GM23338 (cell line): ENCODE results near the gene CFAP299. TPM values are rescaled to one million over a fixed set of nuclear protein-coding genes. Genes with fewer than 3 reads are reported as not detected.
A peak's percentile ranks its signal among the peaks of the same experiment; 100 is the strongest.

Source experiments
- ATAC-seq: fragments of 200-7000 bp; cut with Tn5 transposase; 3 replicates; pipeline ENCODE4 v1.9.1; 2020
- DNase-seq: peaks from one replicate; pipeline ENCODE4 v3.0.0-alpha.2; 2015; ENCODE audit warnings: low spot score
- H2AFZ ChIP-seq: fragments of 200-600 bp; sonication (generic); 2 replicates; pipeline ENCODE4 v1.8.0; 2016; ENCODE audit warnings: antibody characterized with exemption, mild to moderate bottlenecking, moderate library complexity
- H3F3A ChIP-seq: fragments of 200-600 bp; sonication (generic); replicated peaks from 2 replicates; pipeline ENCODE4 v1.8.0; 2017; ENCODE audit warnings: antibody characterized with exemption, mixed run types, low read depth
- H3K27ac ChIP-seq: fragments of 200-600 bp; sonication (generic); 2 replicates; pipeline ENCODE4 v1.6.1; 2016; ENCODE audit warnings: low read depth
- H3K27me3 ChIP-seq: fragments of 200-600 bp; sonication (generic); 2 replicates; pipeline ENCODE4 v1.8.0; 2016; ENCODE audit warnings: mild to moderate bottlenecking, mixed run types, moderate library complexity; ENCODE audit not compliant: insufficient read depth
- H3K36me3 ChIP-seq: fragments of 200-600 bp; sonication (generic); 2 replicates; pipeline ENCODE4 v1.8.0; 2016; ENCODE audit warnings: mild to moderate bottlenecking; ENCODE audit not compliant: insufficient read depth
- H3K4me1 ChIP-seq: fragments of 200-600 bp; sonication (generic); 2 replicates; pipeline ENCODE4 v1.8.0; 2016; ENCODE audit warnings: mild to moderate bottlenecking, moderate library complexity; ENCODE audit not compliant: insufficient read depth
- H3K4me2 ChIP-seq: fragments of 200-600 bp; sonication (generic); 2 replicates; pipeline ENCODE4 v1.7.1; 2017; ENCODE audit warnings: mixed run types
- H3K4me3 ChIP-seq: fragments of 200-600 bp; sonication (generic); 2 replicates; pipeline ENCODE4 v1.6.1; 2016; ENCODE audit warnings: mixed run types
- H3K79me2 ChIP-seq: fragments of 200-600 bp; sonication (generic); replicated peaks from 2 replicates; pipeline ENCODE4 v1.8.0; 2017; ENCODE audit warnings: mild to moderate bottlenecking; ENCODE audit not compliant: insufficient read depth
- H3K9me2 ChIP-seq: fragments of 200-600 bp; sonication (generic); 2 replicates; pipeline ENCODE4 v1.8.0; 2017; ENCODE audit not compliant: insufficient read depth
- H4K20me1 ChIP-seq: fragments of 200-600 bp; sonication (generic); replicated peaks from 2 replicates; pipeline ENCODE4 v1.8.0; 2017; ENCODE audit warnings: mild to moderate bottlenecking; ENCODE audit not compliant: insufficient read depth
- H3K27ac Mint-ChIP-seq: 2 replicates; pipeline ENCODE4 v1.8.0; 2020; ENCODE audit warnings: inconsistent platforms, mild to moderate bottlenecking, moderate library complexity, mixed read lengths
- H3K27me3 Mint-ChIP-seq: 3 replicates; pipeline ENCODE4 v1.8.0; 2022; ENCODE audit warnings: low read depth, mild to moderate bottlenecking, moderate library complexity, mixed read lengths, inconsistent platforms; ENCODE audit not compliant: insufficient read depth, poor library complexity
- H3K36me3 Mint-ChIP-seq: 3 replicates; pipeline ENCODE4 v1.8.0; 2021; ENCODE audit warnings: low read depth, mild to moderate bottlenecking, inconsistent platforms, moderate library complexity, mixed read lengths
- H3K4me1 Mint-ChIP-seq: 3 replicates; pipeline ENCODE4 v1.8.0; 2020; ENCODE audit warnings: mild to moderate bottlenecking, inconsistent platforms, mixed read lengths
- H3K4me3 Mint-ChIP-seq: 3 replicates; pipeline ENCODE4 v1.8.0; 2021; ENCODE audit warnings: moderate library complexity, mild to moderate bottlenecking, inconsistent platforms, mixed read lengths
- H3K9me3 Mint-ChIP-seq: 3 replicates; pipeline ENCODE4 v1.8.0; 2020; ENCODE audit warnings: moderate library complexity, mild to moderate bottlenecking, inconsistent platforms, mixed read lengths
- CREB1 ChIP-seq: fragments of 250-450 bp; sonication (Bioruptor Pico); IDR thresholded peaks from 2 replicates; pipeline ENCODE4 v1.5.0; 2020; ENCODE audit warnings: low read depth, mild to moderate bottlenecking, moderate library complexity
- EZH2 ChIP-seq: fragments of 200-600 bp; sonication (generic); IDR thresholded peaks from one replicate; pipeline ENCODE4 v1.8.0; 2017; ENCODE audit warnings: antibody characterized with exemption, mild to moderate bottlenecking, low read depth; ENCODE audit not compliant: unreplicated experiment
- EZH2phosphoT487 ChIP-seq: fragments of 200-600 bp; sonication (generic); IDR thresholded peaks from one replicate; pipeline ENCODE4 v1.8.1; 2018; ENCODE audit warnings: antibody characterized with exemption; ENCODE audit not compliant: unreplicated experiment
- JUNB ChIP-seq: IDR thresholded peaks from one replicate; pipeline ENCODE4 v1.6.1; 2016; ENCODE audit warnings: antibody characterized with exemption; ENCODE audit not compliant: unreplicated experiment
- NANOG ChIP-seq: IDR thresholded peaks from 2 replicates; pipeline ENCODE4 v1.6.1; 2016; ENCODE audit warnings: antibody characterized with exemption, borderline replicate concordance
- POLR2AphosphoS5 ChIP-seq: IDR thresholded peaks from 2 replicates; pipeline ENCODE4 v1.6.1; 2016; ENCODE audit warnings: antibody characterized with exemption, low read depth
- STAT1 ChIP-seq: IDR thresholded peaks from one replicate; pipeline ENCODE4 v1.6.1; 2016; ENCODE audit warnings: antibody characterized with exemption; ENCODE audit not compliant: unreplicated experiment
- ZNF114 ChIP-seq: fragments of 250-450 bp; sonication (Bioruptor Pico); IDR thresholded peaks from 2 replicates; pipeline ENCODE4 v1.5.0; 2020; ENCODE audit warnings: mild to moderate bottlenecking, moderate library complexity
- ZNF331 ChIP-seq: fragments of 250-450 bp; sonication (Bioruptor Pico); IDR thresholded peaks from 2 replicates; pipeline ENCODE4 v1.5.0; 2020; ENCODE audit warnings: low read depth, mild to moderate bottlenecking, moderate library complexity
- polyA plus RNA-seq: library from polyadenylated mRNA; unstranded; fragments of >200 nt; fragmentation: Nextera tagmentation; extraction: Ambion mirVana; gene quantifications from 2 replicates; pipeline ENCODE4 v1.2.1, GENCODE V29; 2016
- total RNA-seq: library from RNA; depleted of rRNA; stranded (reverse); fragments of >200 nt; shearing (Covaris generic); gene quantifications from 2 replicates; pipeline ENCODE4 v1.2.3, GENCODE V29; 2014
- TF ChIP-seq, protein P1 (sequence below): IDR thresholded peaks from 2 replicates; pipeline ENCODE4 v1.6.1; 2016; ENCODE audit warnings: antibody characterized with exemption
- TF ChIP-seq, protein P2 (sequence below): IDR thresholded peaks from one replicate; pipeline ENCODE4 v1.6.1; 2018; ENCODE audit warnings: antibody characterized with exemption; ENCODE audit not compliant: unreplicated experiment
- TF ChIP-seq, protein P3 (sequence below): fragments of 250-450 bp; sonication (Bioruptor Pico); IDR thresholded peaks from 2 replicates; pipeline ENCODE4 v1.5.0; 2020; ENCODE audit warnings: mild to moderate bottlenecking, moderate library complexity
- TF ChIP-seq, protein P4 (sequence below), 2 experiments: fragments of 200-600 bp in 1 of 2; sonication (generic) in 1 of 2; conservative IDR thresholded peaks; 2 replicates each; pipeline versions ENCODE4 v1.5.1 to v1.6.1; 2016 to 2017; ENCODE audit warnings: antibody characterized with exemption in 2 of 2, low read depth in 2 of 2, mild to moderate bottlenecking in 2 of 2, moderate library complexity in 1 of 2

Gene CFAP299
- total and polyA plus RNA-seq, 2 experiments from 2014 or later, result not detected

DNA sequence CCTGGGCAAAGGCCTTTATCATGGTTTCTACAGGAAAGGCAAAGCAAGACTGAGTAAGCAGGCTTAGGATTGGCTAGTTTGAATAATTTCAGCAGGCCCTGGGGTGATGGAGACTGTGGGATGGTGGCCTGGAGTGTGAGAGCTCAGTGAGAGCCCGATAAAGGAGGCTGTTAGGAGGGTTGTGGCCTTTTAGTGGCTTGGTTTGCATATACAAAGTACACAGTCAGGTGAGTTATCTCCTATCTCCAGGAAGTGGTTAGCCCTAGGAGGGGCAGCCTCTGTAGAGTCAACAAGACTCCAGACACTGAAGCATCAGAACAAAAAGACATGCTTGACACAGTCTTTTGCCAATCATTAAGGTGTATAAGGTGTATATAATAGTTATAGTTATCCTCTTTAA lies 157.2 kb downstream of the CFAP299 start:
- Mint-ChIP-seq H3K9me3 (peaks cover 34% of the 10 kb centered on the region), H3K36me3 (peaks cover 32% of the 10 kb centered on the region), H3K4me3 (no peak overlapping the region), H3K4me1 (peaks cover 9% of the 10 kb centered on the region), H3K27me3 (no peaks in the 10 kb centered on the region), H3K27ac (peak overlapping the region; percentile 36; the same call in 1 of the 2 replicates)
- ATAC-seq, result no peak
- Histone ChIP-seq H2AFZ (peak overlapping the region; percentile 35; the same call in 1 of the 2 replicates), H3K27ac (no peak overlapping the region), H3K9me2 (peaks cover 6% of the 10 kb centered on the region; the same call in 1 of the 2 replicates), H3K4me2 (no peak overlapping the region), H3K79me2 (no peaks in the 10 kb centered on the region), H3K36me3 (peaks cover 8% of the 10 kb centered on the region; the same call in 1 of the 2 replicates), H3K4me1 (no peaks in the 10 kb centered on the region), H3K27me3 (no peaks in the 10 kb centered on the region), H3K4me3 (no peak overlapping the region), H4K20me1 (no peaks in the 10 kb centered on the region), H3F3A (no peaks in the 10 kb centered on the region)
- no peak for DNase-seq
- TF ChIP-seq, protein P1, sequence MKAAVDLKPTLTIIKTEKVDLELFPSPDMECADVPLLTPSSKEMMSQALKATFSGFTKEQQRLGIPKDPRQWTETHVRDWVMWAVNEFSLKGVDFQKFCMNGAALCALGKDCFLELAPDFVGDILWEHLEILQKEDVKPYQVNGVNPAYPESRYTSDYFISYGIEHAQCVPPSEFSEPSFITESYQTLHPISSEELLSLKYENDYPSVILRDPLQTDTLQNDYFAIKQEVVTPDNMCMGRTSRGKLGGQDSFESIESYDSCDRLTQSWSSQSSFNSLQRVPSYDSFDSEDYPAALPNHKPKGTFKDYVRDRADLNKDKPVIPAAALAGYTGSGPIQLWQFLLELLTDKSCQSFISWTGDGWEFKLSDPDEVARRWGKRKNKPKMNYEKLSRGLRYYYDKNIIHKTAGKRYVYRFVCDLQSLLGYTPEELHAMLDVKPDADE, result no peak
- TF ChIP-seq STAT1 (no peak), ZNF114 (CRISPR knock-in tag) (no peak), CREB1 (no peak), ZNF331 (CRISPR knock-in tag) (no peak), EZH2 (no peak), JUNB (no peak), POLR2AphosphoS5 (no peak), NANOG (no peak), EZH2phosphoT487 (no peak)
- TF ChIP-seq, protein P2, sequence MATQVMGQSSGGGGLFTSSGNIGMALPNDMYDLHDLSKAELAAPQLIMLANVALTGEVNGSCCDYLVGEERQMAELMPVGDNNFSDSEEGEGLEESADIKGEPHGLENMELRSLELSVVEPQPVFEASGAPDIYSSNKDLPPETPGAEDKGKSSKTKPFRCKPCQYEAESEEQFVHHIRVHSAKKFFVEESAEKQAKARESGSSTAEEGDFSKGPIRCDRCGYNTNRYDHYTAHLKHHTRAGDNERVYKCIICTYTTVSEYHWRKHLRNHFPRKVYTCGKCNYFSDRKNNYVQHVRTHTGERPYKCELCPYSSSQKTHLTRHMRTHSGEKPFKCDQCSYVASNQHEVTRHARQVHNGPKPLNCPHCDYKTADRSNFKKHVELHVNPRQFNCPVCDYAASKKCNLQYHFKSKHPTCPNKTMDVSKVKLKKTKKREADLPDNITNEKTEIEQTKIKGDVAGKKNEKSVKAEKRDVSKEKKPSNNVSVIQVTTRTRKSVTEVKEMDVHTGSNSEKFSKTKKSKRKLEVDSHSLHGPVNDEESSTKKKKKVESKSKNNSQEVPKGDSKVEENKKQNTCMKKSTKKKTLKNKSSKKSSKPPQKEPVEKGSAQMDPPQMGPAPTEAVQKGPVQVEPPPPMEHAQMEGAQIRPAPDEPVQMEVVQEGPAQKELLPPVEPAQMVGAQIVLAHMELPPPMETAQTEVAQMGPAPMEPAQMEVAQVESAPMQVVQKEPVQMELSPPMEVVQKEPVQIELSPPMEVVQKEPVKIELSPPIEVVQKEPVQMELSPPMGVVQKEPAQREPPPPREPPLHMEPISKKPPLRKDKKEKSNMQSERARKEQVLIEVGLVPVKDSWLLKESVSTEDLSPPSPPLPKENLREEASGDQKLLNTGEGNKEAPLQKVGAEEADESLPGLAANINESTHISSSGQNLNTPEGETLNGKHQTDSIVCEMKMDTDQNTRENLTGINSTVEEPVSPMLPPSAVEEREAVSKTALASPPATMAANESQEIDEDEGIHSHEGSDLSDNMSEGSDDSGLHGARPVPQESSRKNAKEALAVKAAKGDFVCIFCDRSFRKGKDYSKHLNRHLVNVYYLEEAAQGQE, result no peak
- TF ChIP-seq, protein P3, sequence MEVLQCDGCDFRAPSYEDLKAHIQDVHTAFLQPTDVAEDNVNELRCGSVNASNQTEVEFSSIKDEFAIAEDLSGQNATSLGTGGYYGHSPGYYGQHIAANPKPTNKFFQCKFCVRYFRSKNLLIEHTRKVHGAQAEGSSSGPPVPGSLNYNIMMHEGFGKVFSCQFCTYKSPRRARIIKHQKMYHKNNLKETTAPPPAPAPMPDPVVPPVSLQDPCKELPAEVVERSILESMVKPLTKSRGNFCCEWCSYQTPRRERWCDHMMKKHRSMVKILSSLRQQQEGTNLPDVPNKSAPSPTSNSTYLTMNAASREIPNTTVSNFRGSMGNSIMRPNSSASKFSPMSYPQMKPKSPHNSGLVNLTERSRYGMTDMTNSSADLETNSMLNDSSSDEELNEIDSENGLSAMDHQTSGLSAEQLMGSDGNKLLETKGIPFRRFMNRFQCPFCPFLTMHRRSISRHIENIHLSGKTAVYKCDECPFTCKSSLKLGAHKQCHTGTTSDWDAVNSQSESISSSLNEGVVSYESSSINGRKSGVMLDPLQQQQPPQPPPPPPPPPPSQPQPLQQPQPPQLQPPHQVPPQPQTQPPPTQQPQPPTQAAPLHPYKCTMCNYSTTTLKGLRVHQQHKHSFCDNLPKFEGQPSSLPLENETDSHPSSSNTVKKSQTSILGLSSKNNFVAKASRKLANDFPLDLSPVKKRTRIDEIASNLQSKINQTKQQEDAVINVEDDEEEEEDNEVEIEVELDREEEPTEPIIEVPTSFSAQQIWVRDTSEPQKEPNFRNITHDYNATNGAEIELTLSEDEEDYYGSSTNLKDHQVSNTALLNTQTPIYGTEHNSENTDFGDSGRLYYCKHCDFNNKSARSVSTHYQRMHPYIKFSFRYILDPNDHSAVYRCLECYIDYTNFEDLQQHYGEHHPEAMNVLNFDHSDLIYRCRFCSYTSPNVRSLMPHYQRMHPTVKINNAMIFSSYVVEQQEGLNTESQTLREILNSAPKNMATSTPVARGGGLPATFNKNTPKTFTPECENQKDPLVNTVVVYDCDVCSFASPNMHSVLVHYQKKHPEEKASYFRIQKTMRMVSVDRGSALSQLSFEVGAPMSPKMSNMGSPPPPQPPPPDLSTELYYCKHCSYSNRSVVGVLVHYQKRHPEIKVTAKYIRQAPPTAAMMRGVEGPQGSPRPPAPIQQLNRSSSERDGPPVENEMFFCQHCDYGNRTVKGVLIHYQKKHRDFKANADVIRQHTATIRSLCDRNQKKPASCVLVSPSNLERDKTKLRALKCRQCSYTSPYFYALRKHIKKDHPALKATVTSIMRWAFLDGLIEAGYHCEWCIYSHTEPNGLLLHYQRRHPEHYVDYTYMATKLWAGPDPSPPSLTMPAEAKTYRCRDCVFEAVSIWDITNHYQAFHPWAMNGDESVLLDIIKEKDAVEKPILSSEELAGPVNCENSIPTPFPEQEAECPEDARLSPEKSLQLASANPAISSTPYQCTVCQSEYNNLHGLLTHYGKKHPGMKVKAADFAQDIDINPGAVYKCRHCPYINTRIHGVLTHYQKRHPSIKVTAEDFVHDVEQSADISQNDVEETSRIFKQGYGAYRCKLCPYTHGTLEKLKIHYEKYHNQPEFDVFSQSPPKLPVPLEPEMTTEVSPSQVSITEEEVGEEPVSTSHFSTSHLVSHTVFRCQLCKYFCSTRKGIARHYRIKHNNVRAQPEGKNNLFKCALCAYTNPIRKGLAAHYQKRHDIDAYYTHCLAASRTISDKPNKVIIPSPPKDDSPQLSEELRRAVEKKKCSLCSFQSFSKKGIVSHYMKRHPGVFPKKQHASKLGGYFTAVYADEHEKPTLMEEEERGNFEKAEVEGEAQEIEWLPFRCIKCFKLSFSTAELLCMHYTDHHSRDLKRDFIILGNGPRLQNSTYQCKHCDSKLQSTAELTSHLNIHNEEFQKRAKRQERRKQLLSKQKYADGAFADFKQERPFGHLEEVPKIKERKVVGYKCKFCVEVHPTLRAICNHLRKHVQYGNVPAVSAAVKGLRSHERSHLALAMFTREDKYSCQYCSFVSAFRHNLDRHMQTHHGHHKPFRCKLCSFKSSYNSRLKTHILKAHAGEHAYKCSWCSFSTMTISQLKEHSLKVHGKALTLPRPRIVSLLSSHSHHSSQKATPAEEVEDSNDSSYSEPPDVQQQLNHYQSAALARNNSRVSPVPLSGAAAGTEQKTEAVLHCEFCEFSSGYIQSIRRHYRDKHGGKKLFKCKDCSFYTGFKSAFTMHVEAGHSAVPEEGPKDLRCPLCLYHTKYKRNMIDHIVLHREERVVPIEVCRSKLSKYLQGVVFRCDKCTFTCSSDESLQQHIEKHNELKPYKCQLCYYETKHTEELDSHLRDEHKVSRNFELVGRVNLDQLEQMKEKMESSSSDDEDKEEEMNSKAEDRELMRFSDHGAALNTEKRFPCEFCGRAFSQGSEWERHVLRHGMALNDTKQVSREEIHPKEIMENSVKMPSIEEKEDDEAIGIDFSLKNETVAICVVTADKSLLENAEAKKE (CRISPR knock-in tag), result no peak
- TF ChIP-seq, protein P4, sequence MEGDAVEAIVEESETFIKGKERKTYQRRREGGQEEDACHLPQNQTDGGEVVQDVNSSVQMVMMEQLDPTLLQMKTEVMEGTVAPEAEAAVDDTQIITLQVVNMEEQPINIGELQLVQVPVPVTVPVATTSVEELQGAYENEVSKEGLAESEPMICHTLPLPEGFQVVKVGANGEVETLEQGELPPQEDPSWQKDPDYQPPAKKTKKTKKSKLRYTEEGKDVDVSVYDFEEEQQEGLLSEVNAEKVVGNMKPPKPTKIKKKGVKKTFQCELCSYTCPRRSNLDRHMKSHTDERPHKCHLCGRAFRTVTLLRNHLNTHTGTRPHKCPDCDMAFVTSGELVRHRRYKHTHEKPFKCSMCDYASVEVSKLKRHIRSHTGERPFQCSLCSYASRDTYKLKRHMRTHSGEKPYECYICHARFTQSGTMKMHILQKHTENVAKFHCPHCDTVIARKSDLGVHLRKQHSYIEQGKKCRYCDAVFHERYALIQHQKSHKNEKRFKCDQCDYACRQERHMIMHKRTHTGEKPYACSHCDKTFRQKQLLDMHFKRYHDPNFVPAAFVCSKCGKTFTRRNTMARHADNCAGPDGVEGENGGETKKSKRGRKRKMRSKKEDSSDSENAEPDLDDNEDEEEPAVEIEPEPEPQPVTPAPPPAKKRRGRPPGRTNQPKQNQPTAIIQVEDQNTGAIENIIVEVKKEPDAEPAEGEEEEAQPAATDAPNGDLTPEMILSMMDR (conservative IDR thresholded peaks at IDR 0.05; ENCODE audit: low read depth in 2 of 2), result no peak
